GM21786 (cell line): ENCODE measurements around the gene TROAP.
"Not testable (repeated sequence)": the region's sequence is repeated elsewhere in the genome, so short reads cannot be mapped to it uniquely, and the experiment has no call there.

ENCODE experiments used
- ATAC-seq: cut with Tn5 transposase; IDR thresholded peaks from one replicate; pipeline ENCODE4 v1.9.1; 2021; ENCODE audit not compliant: unreplicated experiment

Gene TROAP

DNA sequence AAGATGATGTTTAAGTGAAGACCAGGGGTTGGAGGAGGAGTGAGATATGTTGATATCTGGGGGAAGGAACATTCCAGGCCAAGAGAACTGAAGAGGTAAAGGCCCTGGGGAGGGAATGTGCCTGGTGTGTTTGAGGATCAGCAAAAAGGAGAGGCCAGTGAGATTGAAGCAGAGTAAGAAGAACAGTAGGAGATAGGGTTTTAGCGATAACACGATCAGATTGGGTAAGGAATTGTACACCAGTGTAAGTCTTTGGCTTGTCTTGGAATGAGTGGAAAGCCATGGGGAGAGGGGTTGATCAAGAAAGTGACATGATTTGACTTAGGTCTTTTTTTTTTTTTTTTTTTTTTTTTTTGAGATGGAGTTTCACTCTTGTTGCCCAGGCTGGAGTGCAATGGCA is 4.8 kb downstream of the TROAP start:
- no peak for ATAC-seq

DNA sequence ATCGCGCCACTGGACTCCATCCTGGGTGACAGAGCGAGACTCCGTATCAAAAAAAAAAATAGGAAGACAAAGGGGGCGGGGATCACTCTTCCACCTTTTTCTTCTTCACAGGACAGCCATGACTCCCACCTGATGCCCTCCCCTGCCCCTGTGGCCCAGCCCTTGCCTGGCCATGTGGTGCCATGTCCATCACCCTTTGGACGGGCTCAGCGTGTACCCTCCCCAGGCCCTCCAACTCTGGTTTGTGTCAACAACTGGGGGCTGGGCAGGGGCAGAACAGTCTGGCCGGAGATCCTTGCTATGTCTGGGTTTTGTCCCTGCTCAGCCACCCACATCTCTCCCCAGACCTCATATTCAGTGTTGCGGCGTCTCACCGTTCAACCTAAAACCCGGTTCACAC is 5.8 kb downstream of the TROAP start:
- no peak for ATAC-seq

DNA sequence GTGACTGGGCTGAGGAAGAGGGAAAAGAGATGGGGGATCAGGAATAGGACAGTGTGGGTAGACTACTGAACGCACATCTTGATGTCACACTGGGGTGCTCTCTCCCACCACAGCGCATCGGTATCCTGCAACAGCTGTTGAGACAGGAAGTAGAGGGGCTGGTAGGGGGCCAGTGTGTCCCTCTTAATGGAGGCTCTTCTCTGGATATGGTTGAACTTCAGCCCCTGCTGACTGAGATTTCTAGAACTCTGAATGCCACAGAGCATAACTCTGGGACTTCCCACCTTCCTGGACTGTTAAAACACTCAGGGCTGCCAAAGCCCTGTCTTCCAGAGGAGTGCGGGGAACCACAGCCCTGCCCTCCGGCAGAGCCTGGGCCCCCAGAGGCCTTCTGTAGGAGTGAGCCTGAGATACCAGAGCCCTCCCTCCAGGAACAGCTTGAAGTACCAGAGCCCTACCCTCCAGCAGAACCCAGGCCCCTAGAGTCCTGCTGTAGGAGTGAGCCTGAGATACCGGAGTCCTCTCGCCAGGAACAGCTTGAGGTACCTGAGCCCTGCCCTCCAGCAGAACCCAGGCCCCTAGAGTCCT is 7.1 kb downstream of the TROAP start:
- ATAC-seq, result no peak

GRCh38 chr12:49330631-49331379 is 7.8 kb downstream of the TROAP start:
- no peak for ATAC-seq

DNA sequence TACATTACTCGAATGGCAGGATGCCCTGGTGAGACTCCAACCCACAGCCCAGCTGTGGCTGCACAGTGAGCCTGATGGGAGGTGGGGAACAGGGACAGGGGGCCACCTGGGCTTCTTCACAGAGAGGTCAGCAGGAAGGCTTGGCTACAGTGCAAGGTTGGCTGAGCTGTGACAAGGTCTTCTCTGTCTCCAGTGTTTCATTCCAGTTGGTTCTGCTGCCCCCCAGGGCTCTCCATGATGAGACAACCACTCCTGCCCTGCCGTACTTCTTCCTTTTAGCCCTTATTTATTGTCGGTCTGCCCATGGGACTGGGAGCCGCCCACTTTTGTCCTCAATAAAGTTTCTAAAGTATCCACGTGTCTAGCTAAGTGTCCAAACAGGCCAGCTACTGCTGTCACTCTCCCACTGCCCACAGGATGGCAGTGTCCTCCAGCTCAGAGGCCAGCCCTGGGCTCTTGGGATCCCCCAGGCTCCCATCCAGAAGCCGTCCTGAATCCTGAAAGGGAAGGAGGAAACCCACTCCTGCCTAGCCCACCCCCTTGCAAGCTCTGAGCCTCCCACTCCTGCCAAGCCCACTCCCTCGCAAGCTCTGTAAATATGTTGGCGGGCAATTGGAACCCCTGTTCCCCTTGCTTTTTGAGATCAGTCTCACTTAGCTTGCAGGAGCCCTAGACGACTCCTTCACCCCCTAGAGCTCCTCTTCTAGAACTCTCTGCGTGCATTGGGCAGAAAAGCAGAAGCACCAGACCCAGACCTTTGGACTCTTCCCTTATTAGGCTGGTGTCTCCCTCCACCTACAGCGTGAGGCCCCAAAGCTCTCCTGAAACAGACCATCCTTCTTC is 8.5 kb downstream of the TROAP start:
- no peak for ATAC-seq

- no peak for ATAC-seq
Observed at GRCh38 chr12:49332441-49332861, 9.4 kb downstream of the TROAP start.

DNA sequence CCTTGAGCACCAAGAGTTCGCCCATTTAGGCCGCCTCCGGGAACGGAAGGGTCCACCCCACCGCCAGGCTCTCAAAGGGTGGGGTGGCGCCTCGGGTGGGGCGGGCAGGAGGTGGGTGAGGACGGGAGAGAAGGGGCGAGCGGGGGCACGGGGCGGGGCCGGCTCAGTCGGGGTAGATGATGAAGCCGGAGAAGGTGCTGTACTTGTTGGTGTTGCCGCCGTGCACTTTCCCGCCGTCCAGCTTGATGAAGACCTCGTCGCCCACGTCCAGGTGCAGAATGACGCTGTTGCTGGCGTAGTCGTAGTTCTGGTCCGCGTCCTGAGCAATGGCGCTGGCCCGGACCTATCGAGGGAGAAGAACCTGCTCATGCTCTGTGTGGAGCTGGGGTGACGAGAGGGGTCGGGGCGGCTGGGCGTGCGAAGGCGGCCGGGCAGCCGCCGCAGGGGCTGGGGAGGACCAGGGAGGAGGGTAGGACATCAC is 9.9 kb downstream of the TROAP start:
- no peak for ATAC-seq

GRCh38 chr12:49333778-49334177 is 10.7 kb downstream of the TROAP start:
- ATAC-seq, result not testable (repeated sequence)

DNA sequence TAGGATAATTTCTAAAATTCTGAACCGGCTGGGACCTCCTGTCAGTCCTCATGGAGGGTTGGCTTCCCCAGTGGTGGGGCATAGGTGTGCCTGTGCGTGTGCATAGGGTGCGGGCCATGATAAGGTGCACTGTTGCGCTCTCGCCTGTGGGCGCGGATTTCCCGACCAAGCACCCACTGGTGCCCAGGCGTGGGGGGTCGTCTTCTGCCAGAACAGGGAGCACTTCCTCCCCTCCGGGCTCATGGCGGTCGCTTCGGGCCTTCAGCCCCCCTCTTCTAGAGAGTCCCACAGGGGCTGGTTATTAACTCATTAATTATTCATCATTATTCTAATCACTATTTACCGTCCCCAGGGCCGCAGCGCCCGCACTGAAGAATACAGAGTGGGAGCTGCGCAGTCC is 11.2 kb downstream of the TROAP start:
- ATAC-seq, result no peak

DNA sequence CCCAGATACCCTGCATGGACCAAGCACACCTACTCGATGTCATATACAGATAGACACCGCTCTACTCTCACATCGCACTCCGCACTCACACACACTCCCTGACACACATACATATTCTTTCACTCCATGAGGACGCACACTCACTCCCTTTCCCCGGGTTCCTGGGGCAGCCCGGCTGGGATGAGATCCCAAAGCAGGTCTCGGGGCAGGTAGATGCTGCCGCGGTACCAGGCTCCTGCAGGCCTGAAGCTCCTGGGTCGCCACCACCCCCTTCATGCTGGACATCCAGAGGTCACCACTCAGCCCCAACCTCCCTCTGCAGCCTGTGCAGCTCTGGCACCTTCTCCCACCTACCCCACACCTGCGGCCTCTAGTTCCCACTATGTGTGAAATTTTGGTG is 11.6 kb downstream of the TROAP start:
- ATAC-seq, result no peak

GRCh38 chr12:49335118-49335954 is 12.3 kb downstream of the TROAP start:
- no peak for ATAC-seq

DNA sequence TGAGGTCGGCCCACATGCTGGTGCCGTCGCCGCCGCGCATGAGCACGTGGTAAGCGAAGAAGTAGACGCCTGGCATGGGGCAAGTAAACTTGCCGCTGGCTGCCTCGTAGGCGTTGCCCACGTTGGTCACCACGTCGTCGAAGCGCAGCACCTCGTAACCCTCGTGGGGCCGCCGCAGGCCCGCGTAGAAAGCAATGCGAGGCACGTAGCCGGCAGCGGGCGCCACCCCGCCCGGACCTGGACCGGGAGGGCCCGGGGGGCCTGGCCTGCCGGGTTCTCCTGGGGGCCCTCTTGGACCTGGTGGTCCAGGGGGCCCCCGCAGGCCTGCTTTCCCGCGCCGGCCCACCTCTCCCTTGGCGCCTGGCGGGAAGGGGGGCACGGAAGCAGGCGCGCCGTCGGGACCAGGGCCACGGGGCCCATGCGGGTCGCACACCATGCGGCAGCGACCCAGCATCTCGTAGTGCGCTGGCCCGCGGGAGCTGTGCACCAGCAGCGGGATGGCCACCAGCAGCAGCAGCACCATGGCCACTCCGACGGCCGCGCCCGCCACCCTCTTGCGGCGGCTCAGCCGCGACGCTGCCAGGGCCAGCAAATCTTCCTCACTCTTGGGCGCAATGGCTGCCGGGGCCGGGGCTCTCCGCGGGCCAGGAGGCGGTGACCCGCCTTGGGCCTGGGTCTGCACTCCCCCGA is 13.0 kb downstream of the TROAP start:
- ATAC-seq, result no peak

DNA sequence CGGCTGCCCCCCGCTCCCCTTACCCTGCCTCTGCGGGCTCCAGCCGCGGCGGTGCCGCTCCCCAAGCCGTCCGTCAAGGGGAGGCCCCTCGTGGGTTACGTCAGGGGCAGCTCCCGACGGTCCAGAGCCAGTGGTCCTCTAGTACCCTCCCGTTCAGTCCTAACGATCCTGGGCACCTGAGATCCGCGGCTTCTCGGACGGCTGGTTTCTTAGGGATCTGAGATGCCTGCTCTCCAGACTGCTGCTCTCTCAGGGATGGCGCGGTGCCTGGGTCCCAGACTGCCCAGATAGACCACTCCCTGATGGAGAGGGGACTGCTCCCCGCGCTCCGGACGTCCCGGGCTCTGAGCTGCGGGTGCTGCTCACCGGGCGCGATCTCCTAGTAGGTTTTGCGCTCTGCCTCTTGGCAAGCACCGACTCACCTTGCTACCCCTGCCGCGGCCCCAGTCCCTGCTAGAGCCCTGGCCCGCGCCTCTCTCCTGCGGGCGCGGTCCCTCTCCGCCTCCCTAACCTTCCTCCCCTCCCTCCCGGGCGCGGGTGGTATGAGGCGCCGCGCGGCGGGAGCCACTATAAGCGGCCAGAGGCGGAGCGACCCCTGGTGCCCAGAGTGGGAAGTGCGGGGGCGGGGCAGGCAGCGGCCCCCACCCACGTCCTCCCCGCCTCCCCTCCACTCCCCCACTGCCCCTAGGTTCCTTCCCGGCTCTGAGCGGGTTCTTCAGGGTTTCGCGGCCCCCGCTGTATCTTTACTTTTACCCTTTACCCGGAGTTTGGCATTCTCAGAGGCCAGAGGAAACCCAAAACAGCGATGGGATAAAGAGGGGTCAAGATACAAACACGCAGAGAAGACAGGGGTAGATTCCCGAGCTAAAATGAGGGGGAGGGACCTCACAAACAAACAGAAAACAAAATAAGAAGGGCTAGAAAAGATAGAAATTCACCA is 13.9 kb downstream of the TROAP start, which contains the start of gene C1QL4:
Gene C1QL4, minus strand, starts transcription at position 544 of the 940 bp plus-strand sequence. CDS start 711 bp downstream, outside the sequence.
- ATAC-seq, result no peak

DNA sequence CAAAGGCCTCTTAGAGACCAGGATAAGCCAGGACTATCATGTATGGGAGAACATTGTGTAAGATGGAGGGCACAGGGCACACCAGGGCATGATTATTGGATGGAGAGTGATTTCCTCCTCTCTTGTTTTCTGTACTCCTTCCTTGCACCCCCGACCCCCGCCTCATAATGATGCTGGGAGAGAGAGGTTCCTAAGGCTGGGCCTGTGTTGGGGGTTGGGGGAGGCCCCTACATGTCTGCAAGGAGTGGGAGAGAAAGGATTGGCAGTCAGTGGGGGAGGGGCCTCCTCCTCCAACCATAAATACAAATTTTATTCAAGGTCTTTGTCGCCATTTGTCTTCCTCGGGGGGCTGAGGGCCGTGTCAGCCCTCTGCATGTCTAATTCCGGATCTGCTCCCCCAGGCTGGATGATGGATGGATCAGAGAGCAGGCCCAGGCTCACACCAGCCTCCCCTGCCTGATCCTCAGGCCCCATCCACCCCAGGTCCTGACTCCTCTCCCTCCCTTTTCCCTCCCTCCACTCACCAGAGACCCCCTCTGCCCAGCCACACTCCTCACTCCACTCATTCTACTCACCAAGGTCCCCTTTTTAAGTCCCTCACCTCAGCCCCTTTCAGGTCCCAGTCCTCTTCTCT is 15.9 kb downstream of the TROAP start:
- no peak for ATAC-seq

DNA sequence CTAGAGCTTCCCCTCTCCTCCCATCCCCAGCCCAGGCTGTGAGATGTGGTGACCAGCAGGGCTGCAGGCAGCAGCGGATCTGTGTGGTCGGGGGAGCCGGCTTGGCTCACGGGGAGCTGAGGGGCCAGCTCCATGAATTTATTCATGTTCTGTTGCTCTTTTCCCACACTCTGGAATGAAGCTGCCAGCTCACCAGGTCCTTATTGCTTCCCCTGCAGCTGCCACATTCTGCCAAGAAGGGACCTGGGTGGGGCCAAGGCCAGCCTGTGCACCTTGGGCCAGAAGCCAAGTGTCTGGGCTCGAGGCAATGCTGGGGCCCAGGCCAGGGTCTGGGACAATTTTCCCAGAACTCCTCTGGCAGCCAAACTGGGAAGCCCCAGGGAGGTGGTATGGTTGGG is 16.4 kb downstream of the TROAP start:
- no peak for ATAC-seq

- no peak for ATAC-seq
Observed at GRCh38 chr12:49340095-49340870, 17.2 kb downstream of the TROAP start.

DNA sequence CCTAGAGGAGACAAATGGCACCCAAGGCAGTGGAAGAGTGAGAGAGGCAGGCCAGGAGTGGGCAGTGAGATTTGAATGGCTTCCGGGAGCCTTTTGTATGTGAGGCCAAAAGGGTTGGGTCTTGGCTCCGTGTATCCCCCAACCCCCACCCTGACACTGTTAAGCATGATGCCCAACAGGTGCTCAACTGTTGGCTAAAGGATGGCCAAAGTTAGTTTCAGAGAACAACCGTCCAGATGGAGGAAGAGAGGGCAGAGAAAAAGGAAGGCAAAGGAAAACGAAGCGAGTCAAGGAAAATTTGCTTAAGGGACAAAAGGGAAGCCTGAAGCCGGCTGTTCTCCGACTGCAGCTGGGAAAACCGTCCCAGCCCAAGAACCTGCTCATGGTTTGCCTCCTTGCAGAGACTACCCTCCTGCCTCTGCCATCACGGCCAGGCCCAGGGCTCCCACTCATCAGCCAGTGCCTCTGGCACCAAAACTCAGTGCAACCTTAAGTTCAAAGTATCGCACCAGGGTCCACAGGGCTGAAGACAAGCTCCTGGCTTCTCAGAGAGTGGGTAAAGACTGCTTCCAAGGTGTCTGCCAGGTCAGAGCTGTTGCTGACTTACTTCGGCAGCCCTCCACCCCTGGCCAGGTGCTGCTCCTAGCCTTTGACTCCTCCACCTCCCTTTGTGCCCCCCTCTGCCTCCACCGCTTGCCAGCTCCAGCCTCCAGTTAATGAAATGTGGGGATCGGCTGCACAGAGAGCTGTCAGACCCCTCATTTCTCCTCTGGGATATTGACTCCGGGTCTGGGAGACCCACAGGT is 18.1 kb downstream of the TROAP start:
- ATAC-seq, result no peak
